ENCODE data around the gene SYNE2. TPM values are rescaled to one million over a fixed set of nuclear protein-coding genes. Genes with fewer than 3 reads are reported as not detected.
"Not testable (repeated sequence)": the region's sequence is repeated elsewhere in the genome, so short reads cannot be mapped to it uniquely, and the experiment has no call there.

The SYNE2 gene
- total RNA-seq, result 36.6 and 51.2 TPM in 2 replicates

- FAIRE-seq (no peak), DNase-seq (ENCODE audit: low read depth) (peak; percentile 55)
- TF ChIP-seq CTCF (IDR thresholded peaks at IDR 0.05; ENCODE audit: insufficient read depth, low read length, severe bottlenecking), result peak; percentile 20
These were observed at the start of gene SYNE2 for GRCh38 chr14:63852817-63853731. Gene SYNE2, plus strand, starts transcription at chr14:63853004. Its CDS starts 56,145 bp downstream, at chr14:63909149.

GRCh38 chr14:63803221-63803791 lies 49.5 kb upstream of the SYNE2 start:
- H3K27me3 ChIP-seq (ENCODE audit: control insufficient read depth, insufficient read depth, low read length); H3K36me3 ChIP-seq (ENCODE audit: control insufficient read depth, insufficient read depth, low read length); H3K4me3 ChIP-seq (ENCODE audit: low read depth, low read length); FAIRE-seq; DNase-seq (ENCODE audit: low read depth): not testable (repeated sequence)

More at GRCh38 chr14:63852817-63853731, at the start of gene SYNE2:
- H3K4me3 ChIP-seq (ENCODE audit: low read depth, low read length), result peak within 1 kb of the TSS; percentile 52
- H3K36me3 ChIP-seq (ENCODE audit: control insufficient read depth, insufficient read depth, low read length), result no peaks in the 10 kb centered on the region
- no peaks in the 10 kb centered on the region for H3K27me3 ChIP-seq (ENCODE audit: control insufficient read depth, insufficient read depth, low read length)

GRCh38 chr14:63806064-63806463 lies 46.7 kb upstream of the SYNE2 start:
- FAIRE-seq; H3K4me3 ChIP-seq (ENCODE audit: low read depth, low read length); H3K27me3 ChIP-seq (ENCODE audit: control insufficient read depth, insufficient read depth, low read length); DNase-seq (ENCODE audit: low read depth); H3K36me3 ChIP-seq (ENCODE audit: control insufficient read depth, insufficient read depth, low read length): not testable (repeated sequence)

GRCh38 chr14:63811692-63812091 lies 41.1 kb upstream of the SYNE2 start:
- not testable (repeated sequence) for DNase-seq (ENCODE audit: low read depth); H3K4me3 ChIP-seq (ENCODE audit: low read depth, low read length); H3K27me3 ChIP-seq (ENCODE audit: control insufficient read depth, insufficient read depth, low read length); FAIRE-seq; H3K36me3 ChIP-seq (ENCODE audit: control insufficient read depth, insufficient read depth, low read length)

GRCh38 chr14:63833728-63834127 lies 19.1 kb upstream of the SYNE2 start:
- DNase-seq (ENCODE audit: low read depth) (no peak), FAIRE-seq (no peak)
- no peaks in the 10 kb centered on the region for H3K27me3 ChIP-seq (ENCODE audit: control insufficient read depth, insufficient read depth, low read length)
- TF ChIP-seq CTCF (IDR thresholded peaks at IDR 0.05; ENCODE audit: insufficient read depth, low read length, severe bottlenecking), result no peak
- no peak overlapping the region for H3K4me3 ChIP-seq (ENCODE audit: low read depth, low read length)
- no peaks in the 10 kb centered on the region for H3K36me3 ChIP-seq (ENCODE audit: control insufficient read depth, insufficient read depth, low read length)

GRCh38 chr14:63840981-63841380 lies 11.8 kb upstream of the SYNE2 start:
- peak; percentile 17 for TF ChIP-seq CTCF (IDR thresholded peaks at IDR 0.05; ENCODE audit: insufficient read depth, low read length, severe bottlenecking)
- H3K27me3 ChIP-seq (ENCODE audit: control insufficient read depth, insufficient read depth, low read length), result no peaks in the 10 kb centered on the region
- H3K4me3 ChIP-seq (ENCODE audit: low read depth, low read length), result no peak overlapping the region
- H3K36me3 ChIP-seq (ENCODE audit: control insufficient read depth, insufficient read depth, low read length), result no peaks in the 10 kb centered on the region
- no peak for FAIRE-seq
- no peak for DNase-seq (ENCODE audit: low read depth)

GRCh38 chr14:63843796-63844195 lies 9.0 kb upstream of the SYNE2 start:
- Histone ChIP-seq H3K27me3 (ENCODE audit: control insufficient read depth, insufficient read depth, low read length) (no peaks in the 10 kb centered on the region), H3K36me3 (ENCODE audit: control insufficient read depth, insufficient read depth, low read length) (no peaks in the 10 kb centered on the region), H3K4me3 (ENCODE audit: low read depth, low read length) (no peak overlapping the region)
- DNase-seq (ENCODE audit: low read depth) (no peak), FAIRE-seq (no peak)
- TF ChIP-seq CTCF (IDR thresholded peaks at IDR 0.05; ENCODE audit: insufficient read depth, low read length, severe bottlenecking), result no peak

All from bronchial epithelial cell (primary cell).